ENCODE data around the gene CCBE1. TPM values are rescaled to one million over a fixed set of nuclear protein-coding genes. Genes with fewer than 3 reads are reported as not detected.

Gene CCBE1
- total and polyA plus RNA-seq, 7 donors = 0.23 to 61.1 (median 38.9) TPM

DNA sequence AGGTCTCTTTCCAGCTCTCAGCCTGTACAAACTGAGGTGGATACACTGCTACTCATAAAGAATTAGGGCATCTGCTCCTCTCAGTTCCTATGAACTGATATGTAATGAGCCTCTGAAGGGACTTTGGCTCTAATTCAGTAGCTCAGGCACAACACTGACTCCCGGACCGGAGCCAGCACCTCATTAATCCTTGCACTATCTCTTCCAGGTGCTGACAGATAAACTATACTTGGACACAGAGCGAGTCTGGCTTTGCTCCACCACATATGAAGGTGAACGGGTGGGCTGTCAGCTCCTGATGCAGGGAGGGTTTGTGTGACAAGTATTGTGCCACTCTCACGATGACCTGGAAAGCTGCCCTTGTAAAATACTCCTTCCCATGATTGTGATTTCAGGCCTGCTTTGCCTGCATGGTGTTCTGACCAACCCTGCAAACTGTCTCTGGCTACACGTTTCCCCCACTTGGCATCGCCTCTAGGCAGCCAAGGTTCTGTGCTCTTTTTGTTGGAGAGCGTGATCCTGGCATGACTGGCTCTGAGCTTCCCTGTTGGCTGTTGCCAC, 226.6 kb downstream of the CCBE1 start:
- Histone ChIP-seq H3K36me3 (peaks cover 0 to 29% (median 5%) of the 10 kb centered on the region in 4 donors), H3K9me3 (no peaks in the 10 kb centered on the region), H3K4me1 (peaks cover 0 to 24% (median 18%) of the 10 kb centered on the region in 4 donors), H3K27me3 (no peaks in the 10 kb centered on the region), H3K4me3 (no peak overlapping the region), H3K27ac (peak overlapping the region in 3 of 4 donors; percentile 10 to 51 (median 39))
- WGBS, 2 donors = 74 to 79% methylated on average over 8 of the region's 8 CpGs
- peak in 3 of 4 donors; percentile 32 to 42 (median 34) for TF ChIP-seq POLR2AphosphoS5 (IDR thresholded peaks at IDR 0.05)
- no peak for TF ChIP-seq POLR2A (IDR thresholded peaks at IDR 0.05)
- intact Hi-C loops (cut with DNase I) = no loop called here
- DNase-seq = peak; percentile 78

DNA sequence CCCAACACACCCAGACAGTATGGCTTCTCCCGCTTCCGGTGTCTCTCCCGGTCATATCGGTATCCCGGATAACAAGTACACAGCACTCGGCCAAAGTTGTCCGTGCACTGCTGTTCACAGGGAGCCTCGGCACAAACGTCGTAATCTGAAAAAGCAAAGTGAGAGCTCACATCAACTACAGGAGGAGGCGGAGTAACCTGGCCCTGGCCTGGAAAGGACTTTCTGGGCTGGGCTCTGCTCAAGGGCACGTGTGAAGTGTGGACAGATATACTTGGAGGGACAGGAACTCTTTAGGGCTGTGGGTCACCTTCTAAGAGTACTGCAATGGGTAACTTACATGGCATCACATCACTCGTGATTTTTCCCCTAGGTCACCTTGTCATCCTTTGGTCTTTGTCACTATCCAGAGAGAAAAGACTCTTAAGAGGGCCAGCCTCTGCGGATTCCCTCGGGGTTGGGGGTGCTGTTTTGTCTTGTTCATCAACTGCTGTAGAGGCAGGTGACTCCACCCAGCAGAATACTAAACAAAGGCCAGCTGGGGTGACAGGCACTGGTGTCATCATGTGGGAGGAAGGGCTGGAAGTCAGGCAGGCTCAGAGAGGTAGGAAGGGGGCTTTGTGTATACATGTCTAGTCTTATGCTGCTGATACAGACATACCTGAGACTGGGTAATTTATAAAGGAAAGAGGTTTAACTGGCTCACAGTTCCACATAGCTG, 227.6 kb downstream of the CCBE1 start:
- TF ChIP-seq, protein P1, sequence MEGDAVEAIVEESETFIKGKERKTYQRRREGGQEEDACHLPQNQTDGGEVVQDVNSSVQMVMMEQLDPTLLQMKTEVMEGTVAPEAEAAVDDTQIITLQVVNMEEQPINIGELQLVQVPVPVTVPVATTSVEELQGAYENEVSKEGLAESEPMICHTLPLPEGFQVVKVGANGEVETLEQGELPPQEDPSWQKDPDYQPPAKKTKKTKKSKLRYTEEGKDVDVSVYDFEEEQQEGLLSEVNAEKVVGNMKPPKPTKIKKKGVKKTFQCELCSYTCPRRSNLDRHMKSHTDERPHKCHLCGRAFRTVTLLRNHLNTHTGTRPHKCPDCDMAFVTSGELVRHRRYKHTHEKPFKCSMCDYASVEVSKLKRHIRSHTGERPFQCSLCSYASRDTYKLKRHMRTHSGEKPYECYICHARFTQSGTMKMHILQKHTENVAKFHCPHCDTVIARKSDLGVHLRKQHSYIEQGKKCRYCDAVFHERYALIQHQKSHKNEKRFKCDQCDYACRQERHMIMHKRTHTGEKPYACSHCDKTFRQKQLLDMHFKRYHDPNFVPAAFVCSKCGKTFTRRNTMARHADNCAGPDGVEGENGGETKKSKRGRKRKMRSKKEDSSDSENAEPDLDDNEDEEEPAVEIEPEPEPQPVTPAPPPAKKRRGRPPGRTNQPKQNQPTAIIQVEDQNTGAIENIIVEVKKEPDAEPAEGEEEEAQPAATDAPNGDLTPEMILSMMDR (IDR thresholded peaks at IDR 0.05) = no peak
- TF ChIP-seq EP300 (IDR thresholded peaks at IDR 0.05) (no peak), POLR2A (IDR thresholded peaks at IDR 0.05) (no peak), POLR2AphosphoS5 (IDR thresholded peaks at IDR 0.05) (no peak)
- Histone ChIP-seq H3K36me3 (peaks cover 0 to 29% (median 5%) of the 10 kb centered on the region in 4 donors), H3K27me3 (no peaks in the 10 kb centered on the region), H3K9me3 (no peaks in the 10 kb centered on the region), H3K4me1 (peaks cover 0 to 24% (median 18%) of the 10 kb centered on the region in 4 donors), H3K4me3 (no peak overlapping the region), H3K27ac (no peak overlapping the region)
- DNase-seq = no peak
- intact Hi-C loops (cut with DNase I) = no loop called here
- WGBS, 2 donors = 77 to 83% methylated on average over 15 of the region's 15 CpGs

DNA sequence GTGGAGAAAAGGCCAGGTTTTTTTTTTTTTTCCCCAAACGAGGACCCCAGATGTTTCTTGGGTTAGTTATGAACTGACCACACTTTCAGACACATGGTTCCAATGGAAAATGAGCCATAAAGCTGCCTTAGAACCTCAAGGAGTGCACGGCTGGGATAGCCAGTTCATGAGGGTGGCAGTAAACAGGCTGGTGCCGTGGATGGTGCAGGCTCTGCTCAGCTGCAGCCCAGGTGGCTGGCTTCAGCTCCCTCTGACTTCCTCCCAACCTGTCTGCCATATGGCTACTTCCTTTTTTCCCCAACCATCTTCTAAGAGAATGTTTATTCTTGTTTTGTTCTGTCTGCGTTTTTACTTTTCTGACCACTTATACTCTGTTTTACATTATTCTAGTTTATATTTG, 228.4 kb downstream of the CCBE1 start:
- H3K4me3 ChIP-seq = no peak overlapping the region
- TF ChIP-seq POLR2A (IDR thresholded peaks at IDR 0.05) = no peak
- TF ChIP-seq EP300 (IDR thresholded peaks at IDR 0.05) = no peak
- TF ChIP-seq POLR2AphosphoS5 (IDR thresholded peaks at IDR 0.05) = no peak
- TF ChIP-seq, protein P1 (IDR thresholded peaks at IDR 0.05) = no peak
- no peaks in the 10 kb centered on the region for H3K27me3 ChIP-seq
- DNase-seq = no peak
- peaks cover 0 to 29% (median 5%) of the 10 kb centered on the region in 4 donors for H3K36me3 ChIP-seq
- intact Hi-C loops (cut with DNase I) = no loop called here
- peaks cover 0 to 24% (median 18%) of the 10 kb centered on the region in 4 donors for H3K4me1 ChIP-seq
- 51 to 58% methylated on average over 4 of the region's 4 CpGs for WGBS, 2 donors
- no peaks in the 10 kb centered on the region for H3K9me3 ChIP-seq
- H3K27ac ChIP-seq = no peak overlapping the region

DNA sequence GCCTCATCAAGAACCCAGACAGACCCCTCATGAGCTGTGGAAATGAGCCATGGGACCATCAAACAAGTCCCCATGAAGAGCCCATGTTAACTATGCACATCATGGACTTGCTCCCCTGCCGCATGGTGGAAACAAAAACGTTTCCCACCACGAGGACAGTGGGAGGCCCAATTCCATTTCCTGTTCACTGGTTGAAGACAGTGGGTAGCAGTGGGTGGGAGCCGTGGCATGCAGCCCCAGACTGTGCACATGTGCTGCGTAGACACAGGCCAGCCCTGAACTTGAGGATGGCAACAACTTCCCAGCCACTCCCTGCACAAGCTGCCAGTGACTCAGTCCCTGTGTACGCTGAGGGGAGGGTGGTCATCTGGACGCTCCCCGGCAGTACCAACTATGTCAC, 229.7 kb downstream of the CCBE1 start:
- Histone ChIP-seq H3K36me3 (peaks cover 0 to 29% (median 5%) of the 10 kb centered on the region in 4 donors), H3K9me3 (no peaks in the 10 kb centered on the region), H3K27ac (no peak overlapping the region), H3K4me1 (peaks cover 0 to 24% (median 18%) of the 10 kb centered on the region in 4 donors), H3K4me3 (no peak overlapping the region), H3K27me3 (no peaks in the 10 kb centered on the region)
- no peak for DNase-seq
- TF ChIP-seq, protein P1 (IDR thresholded peaks at IDR 0.05) = no peak
- no peak for TF ChIP-seq POLR2A (IDR thresholded peaks at IDR 0.05)
- TF ChIP-seq EP300 (IDR thresholded peaks at IDR 0.05) = no peak
- no peak for TF ChIP-seq POLR2AphosphoS5 (IDR thresholded peaks at IDR 0.05)
- intact Hi-C loops (cut with DNase I) = no loop called here
- WGBS, 2 donors = 68 to 82% methylated on average over 8 of the region's 8 CpGs

GRCh38 chr18:59466980-59467379, 230.2 kb downstream of the CCBE1 start:
- H3K36me3 ChIP-seq = peaks cover 0 to 29% (median 5%) of the 10 kb centered on the region in 4 donors
- no peak for DNase-seq
- intact Hi-C loops (cut with DNase I) = no loop called here
- H3K4me1 ChIP-seq = peaks cover 0 to 20% (median 17%) of the 10 kb centered on the region in 4 donors
- H3K4me3 ChIP-seq = no peak overlapping the region
- no peaks in the 10 kb centered on the region for H3K9me3 ChIP-seq
- WGBS, 2 donors = 90 to 91% methylated on average over 3 of the region's 3 CpGs
- H3K27ac ChIP-seq = no peak overlapping the region
- TF ChIP-seq, protein P1 (IDR thresholded peaks at IDR 0.05) = no peak
- TF ChIP-seq POLR2A (IDR thresholded peaks at IDR 0.05) (no peak), POLR2AphosphoS5 (IDR thresholded peaks at IDR 0.05) (no peak), EP300 (IDR thresholded peaks at IDR 0.05) (no peak)
- H3K27me3 ChIP-seq = no peaks in the 10 kb centered on the region
